ENCODE results near the gene SERTAD2.

- TF ChIP-seq CTCF (IDR thresholded peaks at IDR 0.05; ENCODE audit: insufficient read depth, low read depth, low read length) (no peak), EZH2 (IDR thresholded peaks at IDR 0.05; ENCODE audit: insufficient read depth, low read length) (no peak)
Measured at GRCh38 chr2:64695721-64696261, 42.1 kb upstream of the SERTAD2 start.

Data from astrocyte (in vitro differentiated cells and primary cell).